ENCODE measurements around the gene OR2A2. TPM values are rescaled to one million over a fixed set of nuclear protein-coding genes. Genes with fewer than 3 reads are reported as not detected.

The OR2A2 gene
- polyA plus RNA-seq, 2 of the 4 experiments (the other 2 are of a cell fraction), result not detected

- POLR2A ChIA-PET, result no interaction called here
- FAIRE-seq, result no peak
Observed at GRCh38 chr7:144090667-144091066, 18.7 kb upstream of the OR2A2 start.

GRCh38 chr7:144098776-144099175 is 10.6 kb upstream of the OR2A2 start:
- ATAC-seq, result no peak

More at GRCh38 chr7:144090667-144091066, 18.7 kb upstream of the OR2A2 start:
- no peaks in the 10 kb centered on the region for H3K4me1 ChIP-seq
- 32% methylated on average over 3 of the region's 3 CpGs for WGBS (ENCODE audit: missing lambda C conversion rate)
- CTCF ChIA-PET, result no interaction called here
- H3K4me3 ChIP-seq, result no peak overlapping the region
- no peak for DNase-seq (ENCODE audit: low read depth in 1 of 2, low spot score in 1 of 2)
- H3K4me2 ChIP-seq, result no peak overlapping the region
- no peak for TF ChIP-seq PBX3 (IDR thresholded peaks at IDR 0.05)
- no peaks in the 10 kb centered on the region for H3K9me3 ChIP-seq
- ATAC-seq, result no peak
- H3K27ac ChIP-seq, result no peak overlapping the region

GRCh38 chr7:144100607-144101006 is 8.8 kb upstream of the OR2A2 start:
- CTCF ChIA-PET, result no interaction called here
- ATAC-seq (no peak), DNase-seq (ENCODE audit: low read depth in 1 of 2, low spot score in 1 of 2) (no peak), FAIRE-seq (no peak)
- POLR2A ChIA-PET, result no interaction called here
- H3K4me2 ChIP-seq, result no peak overlapping the region
- 1% methylated on average over 3 of the region's 3 CpGs for WGBS (ENCODE audit: missing lambda C conversion rate)
- H3K4me1 ChIP-seq, result no peaks in the 10 kb centered on the region
- no peaks in the 10 kb centered on the region for H3K9me3 ChIP-seq
- no peak overlapping the region for H3K4me3 ChIP-seq
- no peak overlapping the region for H3K27ac ChIP-seq
- TF ChIP-seq MAX (IDR thresholded peaks at IDR 0.05), result no peak
- TF ChIP-seq HOXB5 (CRISPR knock-in tag; IDR thresholded peaks at IDR 0.05), result no peak
- TF ChIP-seq POLR2A (IDR thresholded peaks at IDR 0.05; ENCODE audit: low read length), result no peak
- no peak for TF ChIP-seq EP300 (IDR thresholded peaks at IDR 0.05)
- TF ChIP-seq MYC (IDR thresholded peaks at IDR 0.05; ENCODE audit: borderline replicate concordance, low read length), result no peak
- no peak for TF ChIP-seq CHD2 (IDR thresholded peaks at IDR 0.05; ENCODE audit: low read length, partially characterized antibody)
- TF ChIP-seq HOXA7 (CRISPR knock-in tag; IDR thresholded peaks at IDR 0.05), result no peak
- TF ChIP-seq CEBPB (IDR thresholded peaks at IDR 0.05), result no peak
- TF ChIP-seq NR3C1 (IDR thresholded peaks at IDR 0.05), result no peak
- no peak for TF ChIP-seq MAFK (IDR thresholded peaks at IDR 0.05; ENCODE audit: partially characterized antibody)
- no peak for TF ChIP-seq HEYL (CRISPR knock-in tag; IDR thresholded peaks at IDR 0.05)
- no peak for TF ChIP-seq JUNB (IDR thresholded peaks at IDR 0.05)

More at GRCh38 chr7:144098776-144099175, 10.6 kb upstream of the OR2A2 start:
- H3K4me2 ChIP-seq, result no peak overlapping the region
- TF ChIP-seq HES2 (IDR thresholded peaks at IDR 0.05), result no peak
- no peak for TF ChIP-seq MAX (IDR thresholded peaks at IDR 0.05)
- no peak for TF ChIP-seq RFX5 (IDR thresholded peaks at IDR 0.05)
- TF ChIP-seq ESRRA (IDR thresholded peaks at IDR 0.05; ENCODE audit: borderline replicate concordance, low read length), result no peak
- FAIRE-seq (no peak), DNase-seq (ENCODE audit: low read depth in 1 of 2, low spot score in 1 of 2) (no peak)
- H3K27ac ChIP-seq, result no peak overlapping the region
- H3K4me1 ChIP-seq, result no peaks in the 10 kb centered on the region
- H3K9me3 ChIP-seq, result no peaks in the 10 kb centered on the region
- CTCF ChIA-PET, result interaction anchor here (1.7 kb wide), 1 partner anchor 29 kb away, joined by 5 read pairs; no protein-coding TSS in a partner anchor
- no peak overlapping the region for H3K4me3 ChIP-seq
- POLR2A ChIA-PET, result no interaction called here

GRCh38 chr7:144102041-144102440 is 7.3 kb upstream of the OR2A2 start:
- no peak for FAIRE-seq
- no peak overlapping the region for H3K27ac ChIP-seq
- TF ChIP-seq HES2 (IDR thresholded peaks at IDR 0.05) (no peak), E2F6 (IDR thresholded peaks at IDR 0.05; ENCODE audit: borderline replicate concordance, low read depth) (no peak), TP53 (CRISPR knock-in tag; IDR thresholded peaks at IDR 0.05) (no peak), EHF (CRISPR knock-in tag; IDR thresholded peaks at IDR 0.05) (no peak), JUN (IDR thresholded peaks at IDR 0.05) (no peak), CHD4 (IDR thresholded peaks at IDR 0.05; ENCODE audit: borderline replicate concordance) (no peak), HEYL (CRISPR knock-in tag; IDR thresholded peaks at IDR 0.05) (no peak), KDM5A (IDR thresholded peaks at IDR 0.05) (no peak), SMC3 (IDR thresholded peaks at IDR 0.05) (no peak), SREBF2 (IDR thresholded peaks at IDR 0.05) (no peak), RCOR1 (IDR thresholded peaks at IDR 0.05; ENCODE audit: low read depth, low read length) (no peak), CEBPB (IDR thresholded peaks at IDR 0.05) (no peak)
- no peak for DNase-seq (ENCODE audit: low read depth in 1 of 2, low spot score in 1 of 2)
- H3K4me2 ChIP-seq, result no peak overlapping the region
- ChIA-PET CTCF (no interaction called here), POLR2A (no interaction called here)
- H3K4me1 ChIP-seq, result no peaks in the 10 kb centered on the region
- H3K9me3 ChIP-seq, result no peaks in the 10 kb centered on the region
- no peak for ATAC-seq
- no peak overlapping the region for H3K4me3 ChIP-seq

Data from A549 (cell line).